Amniotic epithelial cell (primary cell): Measurements from ENCODE around the gene ERCC5.
A peak's percentile ranks its signal among the peaks of the same experiment; 100 is the strongest.

Experiments
- DNase-seq: peaks from one replicate; pipeline ENCODE4 v3.0.0-alpha.2; 2010; ENCODE audit warnings: low read depth

Gene ERCC5

GRCh38 chr13:102845289-102845629 lies 573 bp upstream of the ERCC5 start:
- no peak for DNase-seq

GRCh38 chr13:102846261-102847015 lies 606 bp downstream of the ERCC5 start:
- peak; percentile 33 for DNase-seq

- peak; percentile 41 for DNase-seq
These were observed 1.7 kb downstream of the ERCC5 start for GRCh38 chr13:102847272-102848234.

GRCh38 chr13:102848956-102849355 lies 3.1 kb downstream of the ERCC5 start:
- no peak for DNase-seq

GRCh38 chr13:102852556-102852955 lies 6.7 kb downstream of the ERCC5 start:
- DNase-seq: no peak

- no peak for DNase-seq
These were observed 8.8 kb downstream of the ERCC5 start for GRCh38 chr13:102854675-102855074.

- peak; percentile 48 for DNase-seq
These were observed 10.7 kb downstream of the ERCC5 start for GRCh38 chr13:102856557-102856956.

- no peak for DNase-seq
These were observed 16.9 kb downstream of the ERCC5 start for GRCh38 chr13:102862624-102863210.

GRCh38 chr13:102863590-102863989 lies 17.8 kb downstream of the ERCC5 start:
- DNase-seq: no peak

GRCh38 chr13:102868366-102868936 lies 22.6 kb downstream of the ERCC5 start:
- DNase-seq: peak; percentile 78

GRCh38 chr13:102869948-102870676 lies 24.3 kb downstream of the ERCC5 start:
- peak; percentile 40 for DNase-seq

- peak; percentile 89 for DNase-seq
These were observed 25.0 kb downstream of the ERCC5 start for GRCh38 chr13:102870677-102871415.

GRCh38 chr13:102872131-102872530 lies 26.3 kb downstream of the ERCC5 start:
- DNase-seq: peak; percentile 50

GRCh38 chr13:102872531-102872930 lies 26.7 kb downstream of the ERCC5 start:
- DNase-seq: no peak

- peak; percentile 83 for DNase-seq
These were observed 27.8 kb downstream of the ERCC5 start for GRCh38 chr13:102873653-102874052.

GRCh38 chr13:102875256-102875655 lies 29.4 kb downstream of the ERCC5 start:
- peak; percentile 28 for DNase-seq

GRCh38 chr13:102877303-102877702 lies 31.5 kb downstream of the ERCC5 start:
- DNase-seq: peak; percentile 92

- DNase-seq: peak; percentile 81
These were observed 32.6 kb downstream of the ERCC5 start for GRCh38 chr13:102878481-102878880.

- DNase-seq: peak; percentile 32
These were observed 34.1 kb downstream of the ERCC5 start for GRCh38 chr13:102879793-102880499.
